Transverse colon (tissue), 4 donors: ENCODE data around the gene EMILIN2. TPM values are rescaled to one million over a fixed set of nuclear protein-coding genes. Genes with fewer than 3 reads are reported as not detected.

Experiments used
- DNase-seq: peaks from one replicate; pipeline ENCODE4 v3.0.0-alpha.2; 2019
- H3K27ac ChIP-seq, 4 donors: fragments of 200-600 bp; sonication (generic); 2 replicates each; pipeline ENCODE4 v1.5.1; 2016 to 2018; ENCODE audit warnings: inconsistent platforms in 4 of 4
- H3K27me3 ChIP-seq: fragments of 200-600 bp; sonication (generic); 2 replicates; pipeline ENCODE4 v1.5.1; 2017; ENCODE audit warnings: inconsistent platforms
- H3K36me3 ChIP-seq, 4 donors: fragments of 200-600 bp; sonication (generic); 2 replicates each; pipeline ENCODE4 v1.5.1; 2017 to 2019; ENCODE audit warnings: inconsistent platforms in 4 of 4
- H3K4me1 ChIP-seq, 4 donors: fragments of 200-600 bp; sonication (generic); 2 replicates each; pipeline ENCODE4 v1.5.1; 2017 to 2020; ENCODE audit warnings: inconsistent platforms in 4 of 4
- H3K4me3 ChIP-seq, 4 donors: fragments of 200-600 bp; sonication (generic); 1 replicate in 1 of 4; 2 replicates in 3 of 4; pipeline versions ENCODE4 v1.5.1 to v1.6.1; 2017 to 2019; ENCODE audit warnings: inconsistent platforms in 4 of 4
- H3K9me3 ChIP-seq, 2 donors: fragments of 200-600 bp; sonication (generic); 2 replicates each; pipeline ENCODE4 v1.5.1; 2017 to 2019; ENCODE audit warnings: inconsistent platforms in 2 of 2
- EP300 ChIP-seq: sonication (generic); formaldehyde crosslinking; IDR thresholded peaks from one replicate; pipeline ENCODE4 v1.6.1; 2017; ENCODE audit warnings: antibody characterized with exemption, low read depth
- POLR2A ChIP-seq: fragments of 450-650 bp; IDR thresholded peaks from one replicate; pipeline ENCODE4 v1.6.1; 2016; ENCODE audit warnings: antibody characterized with exemption, mild to moderate bottlenecking, moderate library complexity
- POLR2AphosphoS5 ChIP-seq, 3 donors: sonication (generic); formaldehyde crosslinking; IDR thresholded peaks; one replicate each; pipeline ENCODE4 v1.6.1; 2016; ENCODE audit warnings: antibody characterized with exemption in 3 of 3
- WGBS, 2 donors: methylation state at CpG; one replicate each; pipeline ENCODE4 v1.1.5; 2018; ENCODE audit warnings: low coverage in 1 of 2; 5-methylcytosine and 5-hydroxymethylcytosine counted together
- in situ Hi-C, 4 donors: fragments of 200-750 bp; cut with MboI; loops; one replicate each; pipeline versions ENCODE4 v1.15.0 to v1.15.1; 2017; ENCODE audit warnings: low sequenced_read_pairs in 3 of 4, low pct_ligation_motif_present in 1 of 4, low pct_unique_long_range_greater_than_20kb in 1 of 4
- intact Hi-C: fragments of 100-400 bp; cut with DNase I; formaldehyde crosslinking; loops from one replicate; pipeline ENCODE4 v1.15.1; 2023; ENCODE audit warnings: low total_unique reads
- total RNA-seq, 4 donors: library from RNA; depleted of rRNA; stranded (reverse); fragments of >200 nt; gene quantifications; one replicate each; pipeline ENCODE4 v1.1.0, GENCODE V29; 2016
- TF ChIP-seq, protein P1 (sequence below), 5 experiments: fragments of 200-600 bp in 3 of 5; fragments of 450-650 bp in 2 of 5; sonication (generic) in 3 of 5; IDR thresholded peaks; 1 replicate in 2 of 5; 2 replicates in 3 of 5; pipeline ENCODE4 v1.5.1; 2016 to 2017; ENCODE audit warnings: antibody characterized with exemption in 5 of 5, inconsistent platforms in 3 of 5, mild to moderate bottlenecking in 2 of 5, moderate library complexity in 1 of 5

The EMILIN2 gene
- total RNA-seq, 4 donors from 2014 or later, result 12.0 to 145 (median 56.5) TPM

GRCh38 chr18:2883076-2883735 is 36.4 kb downstream of the EMILIN2 start:
- Histone ChIP-seq H3K9me3 (no peaks in the 10 kb centered on the region), H3K27me3 (no peaks in the 10 kb centered on the region), H3K36me3 (no peaks in the 10 kb centered on the region), H3K4me3 (no peak overlapping the region), H3K4me1 (peaks cover 0 to 16% (median 0%) of the 10 kb centered on the region in 4 donors), H3K27ac (peak overlapping the region in 1 of 4 donors; percentile 22)
- TF ChIP-seq EP300 (no peak), POLR2AphosphoS5 (IDR thresholded peaks at IDR 0.05) (no peak), POLR2A (no peak)
- DNase-seq, result peak; percentile 19
- in situ Hi-C loops, result no loop called here
- 78 to 80% methylated on average over 1 to 8 of the region's 10 CpGs for WGBS, 2 donors
- intact Hi-C loops, result no loop called here

DNA sequence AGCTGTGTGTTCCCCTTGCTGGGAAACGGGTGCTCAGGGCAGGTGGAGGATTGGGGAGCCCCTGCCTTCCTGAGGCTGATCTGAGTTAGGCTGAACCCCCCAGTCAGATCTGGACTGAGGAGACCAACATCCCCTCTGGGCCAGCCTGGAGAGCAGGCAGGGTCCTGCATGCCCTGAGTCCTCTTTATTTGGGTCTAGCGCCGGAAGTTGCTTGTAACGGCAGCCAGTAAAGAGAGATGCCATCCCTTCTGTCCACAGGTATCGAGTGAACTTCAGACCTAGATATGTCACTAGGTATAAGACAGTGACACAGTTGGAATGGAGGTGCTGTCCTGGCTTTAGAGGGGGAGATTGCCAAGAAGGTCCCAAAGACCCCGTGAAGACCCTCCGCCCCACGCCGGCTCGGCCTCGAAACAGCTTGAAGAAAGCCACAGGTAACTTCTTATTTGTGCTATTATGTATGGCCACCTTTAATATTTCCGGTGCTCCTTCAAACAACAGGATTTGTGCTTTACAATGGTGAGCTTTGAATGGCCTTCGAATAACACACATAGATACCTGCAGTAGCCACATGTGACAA is 38.0 kb downstream of the EMILIN2 start:
- in situ Hi-C loops, result no loop called here
- Histone ChIP-seq H3K36me3 (no peaks in the 10 kb centered on the region), H3K4me1 (peaks cover 0 to 16% (median 0%) of the 10 kb centered on the region in 4 donors), H3K4me3 (no peak overlapping the region), H3K9me3 (no peaks in the 10 kb centered on the region), H3K27me3 (no peaks in the 10 kb centered on the region), H3K27ac (no peak overlapping the region)
- DNase-seq, result no peak
- TF ChIP-seq, protein P1, sequence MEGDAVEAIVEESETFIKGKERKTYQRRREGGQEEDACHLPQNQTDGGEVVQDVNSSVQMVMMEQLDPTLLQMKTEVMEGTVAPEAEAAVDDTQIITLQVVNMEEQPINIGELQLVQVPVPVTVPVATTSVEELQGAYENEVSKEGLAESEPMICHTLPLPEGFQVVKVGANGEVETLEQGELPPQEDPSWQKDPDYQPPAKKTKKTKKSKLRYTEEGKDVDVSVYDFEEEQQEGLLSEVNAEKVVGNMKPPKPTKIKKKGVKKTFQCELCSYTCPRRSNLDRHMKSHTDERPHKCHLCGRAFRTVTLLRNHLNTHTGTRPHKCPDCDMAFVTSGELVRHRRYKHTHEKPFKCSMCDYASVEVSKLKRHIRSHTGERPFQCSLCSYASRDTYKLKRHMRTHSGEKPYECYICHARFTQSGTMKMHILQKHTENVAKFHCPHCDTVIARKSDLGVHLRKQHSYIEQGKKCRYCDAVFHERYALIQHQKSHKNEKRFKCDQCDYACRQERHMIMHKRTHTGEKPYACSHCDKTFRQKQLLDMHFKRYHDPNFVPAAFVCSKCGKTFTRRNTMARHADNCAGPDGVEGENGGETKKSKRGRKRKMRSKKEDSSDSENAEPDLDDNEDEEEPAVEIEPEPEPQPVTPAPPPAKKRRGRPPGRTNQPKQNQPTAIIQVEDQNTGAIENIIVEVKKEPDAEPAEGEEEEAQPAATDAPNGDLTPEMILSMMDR (IDR thresholded peaks at IDR 0.05), result no peak
- no peak for TF ChIP-seq POLR2AphosphoS5 (IDR thresholded peaks at IDR 0.05)
- no peak for TF ChIP-seq EP300
- TF ChIP-seq POLR2A, result no peak
- WGBS, 2 donors, result 99 to 100% methylated on average over 1 to 13 of the region's 13 CpGs
- intact Hi-C loops, result no loop called here

DNA sequence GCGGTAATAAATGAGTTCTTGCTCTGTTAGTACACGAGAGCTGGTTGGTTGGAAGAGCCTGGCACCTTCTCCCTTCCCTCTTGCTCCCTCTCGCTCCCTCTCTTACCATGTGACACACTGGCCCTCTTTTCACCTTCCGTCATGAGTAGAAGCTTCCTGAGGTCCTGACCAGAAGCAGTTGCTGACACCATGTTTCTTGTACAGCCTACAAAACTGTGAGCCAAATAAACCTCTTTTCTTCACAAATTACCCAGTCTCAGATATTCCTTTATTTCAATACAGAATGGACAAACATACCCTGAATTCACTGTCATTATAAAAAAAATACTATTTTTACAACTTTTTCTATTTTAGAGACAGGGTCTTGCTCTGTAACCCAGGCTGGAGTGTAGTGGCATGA is 40.7 kb downstream of the EMILIN2 start:
- no peak for DNase-seq
- Histone ChIP-seq H3K27me3 (no peaks in the 10 kb centered on the region), H3K9me3 (no peaks in the 10 kb centered on the region), H3K36me3 (no peaks in the 10 kb centered on the region), H3K27ac (no peak overlapping the region), H3K4me3 (no peak overlapping the region), H3K4me1 (peaks cover 0 to 10% (median 0%) of the 10 kb centered on the region in 4 donors)
- no peak for TF ChIP-seq POLR2A
- no peak for TF ChIP-seq POLR2AphosphoS5 (IDR thresholded peaks at IDR 0.05)
- TF ChIP-seq, protein P1 (IDR thresholded peaks at IDR 0.05), result no peak
- TF ChIP-seq EP300, result no peak
- 73 to 90% methylated on average over 4 of the region's 4 CpGs for WGBS, 2 donors
- intact Hi-C loops (no loop called here), in situ Hi-C loops (no loop called here)

- in situ Hi-C loops (no loop called here), intact Hi-C loops (no loop called here)
- Histone ChIP-seq H3K9me3 (no peaks in the 10 kb centered on the region), H3K4me1 (no peaks in the 10 kb centered on the region), H3K4me3 (no peak overlapping the region), H3K36me3 (no peaks in the 10 kb centered on the region), H3K27me3 (no peaks in the 10 kb centered on the region), H3K27ac (no peak overlapping the region)
- 43 to 55% methylated on average over 3 of the region's 3 CpGs for WGBS, 2 donors
- no peak for TF ChIP-seq POLR2A
- TF ChIP-seq, protein P1 (IDR thresholded peaks at IDR 0.05), result no peak
- no peak for DNase-seq
Measured at GRCh38 chr18:2889761-2890192, 43.0 kb downstream of the EMILIN2 start.
